ENCODE measurements around the gene CCT5. TPM values are rescaled to one million over a fixed set of nuclear protein-coding genes. Genes with fewer than 3 reads are reported as not detected.
"Not testable (repeated sequence)": the region's sequence is repeated elsewhere in the genome, so short reads cannot be mapped to it uniquely, and the experiment has no call there.

CCT5 gene
- total RNA-seq, 2 experiments from 2014 or later: 511 to 526 TPM

- ChIA-PET CTCF (no interaction called here), POLR2A (interaction anchor here (0.6 kb wide), 1 partner anchor 41 kb away, joined by 5 read pairs; no protein-coding TSS in a partner anchor)
Measured at GRCh38 chr5:10293907-10294662, 44.0 kb downstream of the CCT5 start.

GRCh38 chr5:10295619-10296326 lies 45.7 kb downstream of the CCT5 start:
- POLR2A ChIA-PET: no interaction called here
- CTCF ChIA-PET: no interaction called here

GRCh38 chr5:10297646-10298204 lies 47.6 kb downstream of the CCT5 start:
- ChIA-PET CTCF (no interaction called here), POLR2A (no interaction called here)

GRCh38 chr5:10300246-10300645 lies 50.2 kb downstream of the CCT5 start:
- CTCF ChIA-PET: no interaction called here
- POLR2A ChIA-PET: no interaction called here

GRCh38 chr5:10301266-10301665 lies 51.2 kb downstream of the CCT5 start:
- ChIA-PET CTCF (interaction anchor here (0.6 kb wide), 1 partner anchor 1269 kb away, joined by 3 read pairs; no protein-coding TSS in a partner anchor), POLR2A (interaction anchor here (0.6 kb wide), 1 partner anchor 58 kb away, joined by 5 read pairs; no protein-coding TSS in a partner anchor)

GRCh38 chr5:10301842-10302610 lies 51.9 kb downstream of the CCT5 start:
- ChIA-PET POLR2A (no interaction called here), CTCF (interaction anchor here (0.6 kb wide), 1 partner anchor 1270 kb away, joined by 3 read pairs; no protein-coding TSS in a partner anchor)

GRCh38 chr5:10303201-10303600 lies 53.1 kb downstream of the CCT5 start:
- CTCF ChIA-PET: interaction anchor here (0.7 kb wide), 1 partner anchor 138 kb away, joined by 3 read pairs; no protein-coding TSS in a partner anchor
- POLR2A ChIA-PET: no interaction called here

GRCh38 chr5:10303699-10304170 lies 53.7 kb downstream of the CCT5 start:
- CTCF ChIA-PET: interaction anchor here (0.7 kb wide), 1 partner anchor 137 kb away, joined by 3 read pairs; no protein-coding TSS in a partner anchor

GRCh38 chr5:10304932-10305331 lies 54.9 kb downstream of the CCT5 start:
- CTCF ChIA-PET: no interaction called here
- POLR2A ChIA-PET: no interaction called here

More at GRCh38 chr5:10303699-10304170, 53.7 kb downstream of the CCT5 start:
- POLR2A ChIA-PET: no interaction called here

GRCh38 chr5:10306114-10306513 lies 56.0 kb downstream of the CCT5 start:
- CTCF ChIA-PET: no interaction called here
- POLR2A ChIA-PET: no interaction called here

- CTCF ChIA-PET: no interaction called here
- POLR2A ChIA-PET: no interaction called here
Measured at GRCh38 chr5:10306806-10307205, 56.7 kb downstream of the CCT5 start.

- CTCF ChIA-PET: interaction anchor here (1.2 kb wide), 1 partner anchor 45 kb away, joined by 3 read pairs; no protein-coding TSS in a partner anchor
Measured at GRCh38 chr5:10307206-10308148, 57.4 kb downstream of the CCT5 start, which contains the start of gene CMBL. CMBL (minus strand) TSS chr5:10307902; CDS start chr5:10290762, 17,140 bp downstream.

GRCh38 chr5:10308844-10309243 lies 58.8 kb downstream of the CCT5 start:
- POLR2A ChIA-PET: no interaction called here
- CTCF ChIA-PET: interaction anchor here (1.2 kb wide), 1 partner anchor 44 kb away, joined by 3 read pairs; no protein-coding TSS in a partner anchor

More at GRCh38 chr5:10307206-10308148, 57.4 kb downstream of the CCT5 start, which contains the start of gene CMBL:
- POLR2A ChIA-PET: no interaction called here

- CTCF ChIA-PET: no interaction called here
- POLR2A ChIA-PET: no interaction called here
Measured at GRCh38 chr5:10310066-10310779, 60.1 kb downstream of the CCT5 start.

- POLR2A ChIA-PET, CTCF ChIA-PET: not testable (repeated sequence)
Measured at GRCh38 chr5:10310835-10311570, 60.9 kb downstream of the CCT5 start.

GRCh38 chr5:10311595-10312425 lies 61.7 kb downstream of the CCT5 start:
- ChIA-PET POLR2A (no interaction called here), CTCF (no interaction called here)
